GM23248 (cell line): Measurements from ENCODE around the gene LILRB2.
"Not testable (repeated sequence)": the region's sequence is repeated elsewhere in the genome, so short reads cannot be mapped to it uniquely, and the experiment has no call there.

ENCODE experiments used
- EZH2 ChIP-seq: fragments of 200-600 bp; sonication (generic); IDR thresholded peaks from 2 replicates; pipeline ENCODE4 v1.6.1; 2018; ENCODE audit warnings: antibody characterized with exemption, mild to moderate bottlenecking; ENCODE audit not compliant: insufficient read depth, poor library complexity, severe bottlenecking
- EZH2phosphoT487 ChIP-seq: fragments of 200-600 bp; sonication (generic); IDR thresholded peaks from 2 replicates; pipeline ENCODE4 v1.6.1; 2018; ENCODE audit warnings: antibody characterized with exemption, moderate library complexity, mild to moderate bottlenecking, low read depth; ENCODE audit not compliant: insufficient read depth

- TF ChIP-seq EZH2, EZH2phosphoT487: not testable (repeated sequence)
These were observed 3.7 kb downstream of the LILRB2 start for GRCh38 chr19:54277111-54277615.
